ENCODE data around the gene DMP1.

- TF ChIP-seq POLR2AphosphoS5 (IDR thresholded peaks at IDR 0.05; ENCODE audit: low read depth, low read length), result no peak
- no peak for TF ChIP-seq REST (IDR thresholded peaks at IDR 0.05; ENCODE audit: insufficient read depth in 1 of 2, low read depth in 2 of 2, low read length in 2 of 2)
- no peak for TF ChIP-seq SIN3A (IDR thresholded peaks at IDR 0.05; ENCODE audit: borderline replicate concordance, insufficient read depth, low read length)
These were observed 18.4 kb upstream of the DMP1 start for GRCh38 chr4:87631668-87632067.
